A673 (cell line): Measurements from ENCODE around the gene MEGF11.
"Not testable (repeated sequence)": the region's sequence is repeated elsewhere in the genome, so short reads cannot be mapped to it uniquely, and the experiment has no call there.

Source experiments
- CTCF ChIP-seq: fragments of 300-800, 200-600 bp; sonication (generic); conservative IDR thresholded peaks from 2 replicates; pipeline ENCODE4 v1.5.1; 2017; ENCODE audit warnings: low read depth, mild to moderate bottlenecking, antibody characterized with exemption, low read length, moderate library complexity, mixed read lengths
- EZH2 ChIP-seq: fragments of 200-600 bp; sonication (generic); IDR thresholded peaks from 2 replicates; pipeline ENCODE4 v1.6.1; 2017; ENCODE audit warnings: borderline replicate concordance, low read depth, mild to moderate bottlenecking, mixed read lengths, antibody characterized with exemption, low read length; ENCODE audit not compliant: poor library complexity, severe bottlenecking

DNA sequence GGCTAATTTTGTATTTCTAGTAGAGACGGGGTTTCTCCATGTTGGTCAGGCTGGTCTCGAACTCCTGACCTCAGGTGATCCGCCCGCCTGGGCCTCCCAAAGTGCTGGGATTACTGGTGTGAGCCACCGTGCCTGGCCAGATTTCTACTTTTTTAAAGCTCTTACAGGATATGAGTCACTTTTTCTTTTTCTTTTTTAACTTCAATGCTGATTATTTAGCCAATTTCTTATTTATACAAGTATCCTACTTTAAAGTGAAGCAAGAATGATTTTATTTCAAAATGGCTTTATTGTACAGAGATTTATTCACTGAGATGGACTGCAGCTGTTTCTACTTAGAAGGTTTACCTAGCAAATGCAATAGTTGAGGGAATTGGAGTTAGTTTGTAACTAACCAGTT, 381.0 kb downstream of the MEGF11 start:
- TF ChIP-seq CTCF, EZH2: not testable (repeated sequence)
